Measurements from ENCODE around the gene MDFI. TPM values are rescaled to one million over a fixed set of nuclear protein-coding genes. Genes with fewer than 3 reads are reported as not detected.

The MDFI gene
- total and polyA plus RNA-seq, 4 donors: 0.13 to 22.3 (median 7.4) TPM

GRCh38 chr6:41594326-41594725 lies 43.9 kb upstream of the MDFI start:
- WGBS, 2 donors: 95 to 96% methylated on average over 5 of the region's 5 CpGs
- intact Hi-C loops (cut with DNase I): loop anchor here (5.0 kb wide), 3 partner anchors 47 to 222 kb away; partner anchors contain the start of gene FOXP4 (in 1 of the 2)
- DNase-seq (no peak), ATAC-seq (ENCODE audit: low FRiP score) (no peak)
- peaks cover 3 to 5% of the 10 kb centered on the region in 2 donors for H3K36me3 ChIP-seq (ENCODE audit: control insufficient read depth in 1 of 2, insufficient read depth in 2 of 2, low read length in 1 of 2)
- no peaks in the 10 kb centered on the region for H3K27me3 ChIP-seq (ENCODE audit: control insufficient read depth in 1 of 2, insufficient read depth in 2 of 2, low read length in 1 of 2)
- H3K27ac ChIP-seq (ENCODE audit: low read depth in 1 of 2, low read length in 2 of 2): no peak overlapping the region
- no peaks in the 10 kb centered on the region for H3K9me3 ChIP-seq (ENCODE audit: control insufficient read depth, low read length)
- H3K4me3 ChIP-seq (ENCODE audit: low read length in 2 of 2): no peak overlapping the region
- H3K4me1 ChIP-seq (ENCODE audit: control insufficient read depth in 1 of 2, insufficient read depth in 2 of 2, low read length in 2 of 2): no peaks in the 10 kb centered on the region

GRCh38 chr6:41594766-41595165 lies 43.5 kb upstream of the MDFI start:
- Histone ChIP-seq H3K36me3 (ENCODE audit: control insufficient read depth in 1 of 2, insufficient read depth in 2 of 2, low read length in 1 of 2) (peaks cover 3 to 5% of the 10 kb centered on the region in 2 donors), H3K9me3 (ENCODE audit: control insufficient read depth, low read length) (no peaks in the 10 kb centered on the region), H3K27me3 (ENCODE audit: control insufficient read depth in 1 of 2, insufficient read depth in 2 of 2, low read length in 1 of 2) (no peaks in the 10 kb centered on the region), H3K27ac (ENCODE audit: low read depth in 1 of 2, low read length in 2 of 2) (no peak overlapping the region), H3K4me3 (ENCODE audit: low read length in 2 of 2) (no peak overlapping the region), H3K4me1 (ENCODE audit: control insufficient read depth in 1 of 2, insufficient read depth in 2 of 2, low read length in 2 of 2) (no peaks in the 10 kb centered on the region)
- DNase-seq (peak in 1 of 2 donors; percentile 70), ATAC-seq (ENCODE audit: low FRiP score) (no peak)
- intact Hi-C loops (cut with DNase I): loop anchor here (5.0 kb wide), 3 partner anchors 47 to 222 kb away; partner anchors contain the start of gene FOXP4 (in 1 of the 2)
- 92 to 93% methylated on average over 13 to 15 of the region's 15 CpGs for WGBS, 2 donors

- DNase-seq: peak in 1 of 2 donors; percentile 69
- Histone ChIP-seq H3K36me3 (ENCODE audit: control insufficient read depth in 1 of 2, insufficient read depth in 2 of 2, low read length in 1 of 2) (peaks cover 3 to 5% of the 10 kb centered on the region in 2 donors), H3K4me1 (ENCODE audit: control insufficient read depth in 1 of 2, insufficient read depth in 2 of 2, low read length in 2 of 2) (no peaks in the 10 kb centered on the region), H3K27ac (ENCODE audit: low read depth in 1 of 2, low read length in 2 of 2) (no peak overlapping the region), H3K9me3 (ENCODE audit: control insufficient read depth, low read length) (no peaks in the 10 kb centered on the region), H3K27me3 (ENCODE audit: control insufficient read depth in 1 of 2, insufficient read depth in 2 of 2, low read length in 1 of 2) (no peaks in the 10 kb centered on the region), H3K4me3 (ENCODE audit: low read length in 2 of 2) (no peak overlapping the region)
- WGBS, 2 donors: 82 to 89% methylated on average over 6 of the region's 6 CpGs
- ATAC-seq (ENCODE audit: low FRiP score): no peak
- intact Hi-C loops (cut with DNase I): no loop called here
Observed at GRCh38 chr6:41595166-41595565, 43.1 kb upstream of the MDFI start.

- Histone ChIP-seq H3K9me3 (ENCODE audit: control insufficient read depth, low read length) (no peaks in the 10 kb centered on the region), H3K27ac (ENCODE audit: low read depth in 1 of 2, low read length in 2 of 2) (no peak overlapping the region), H3K27me3 (ENCODE audit: control insufficient read depth in 1 of 2, insufficient read depth in 2 of 2, low read length in 1 of 2) (no peaks in the 10 kb centered on the region), H3K4me1 (ENCODE audit: control insufficient read depth in 1 of 2, insufficient read depth in 2 of 2, low read length in 2 of 2) (no peaks in the 10 kb centered on the region), H3K36me3 (ENCODE audit: control insufficient read depth in 1 of 2, insufficient read depth in 2 of 2, low read length in 1 of 2) (peaks cover 0 to 3% of the 10 kb centered on the region in 2 donors), H3K4me3 (ENCODE audit: low read length in 2 of 2) (no peak overlapping the region)
- peak in 1 of 2 donors; percentile 69 for DNase-seq
- intact Hi-C loops (cut with DNase I): no loop called here
- no peak for ATAC-seq (ENCODE audit: low FRiP score)
- 85 to 90% methylated on average over 10 of the region's 10 CpGs for WGBS, 2 donors
Observed at GRCh38 chr6:41596096-41596685, 42.1 kb upstream of the MDFI start.

GRCh38 chr6:41596807-41597206 lies 41.5 kb upstream of the MDFI start:
- peaks cover 0 to 3% of the 10 kb centered on the region in 2 donors for H3K36me3 ChIP-seq (ENCODE audit: control insufficient read depth in 1 of 2, insufficient read depth in 2 of 2, low read length in 1 of 2)
- DNase-seq: peak in 1 of 2 donors; percentile 67
- intact Hi-C loops (cut with DNase I): no loop called here

GRCh38 chr6:41597246-41598000 lies 40.8 kb upstream of the MDFI start:
- ATAC-seq (ENCODE audit: low FRiP score): no peak

More at GRCh38 chr6:41596807-41597206, 41.5 kb upstream of the MDFI start:
- ATAC-seq (ENCODE audit: low FRiP score): no peak
- no peaks in the 10 kb centered on the region for H3K4me1 ChIP-seq (ENCODE audit: control insufficient read depth in 1 of 2, insufficient read depth in 2 of 2, low read length in 2 of 2)
- no peak overlapping the region for H3K27ac ChIP-seq (ENCODE audit: low read depth in 1 of 2, low read length in 2 of 2)
- no peak overlapping the region for H3K4me3 ChIP-seq (ENCODE audit: low read length in 2 of 2)
- 87 to 91% methylated on average over 11 of the region's 11 CpGs for WGBS, 2 donors
- no peaks in the 10 kb centered on the region for H3K9me3 ChIP-seq (ENCODE audit: control insufficient read depth, low read length)
- H3K27me3 ChIP-seq (ENCODE audit: control insufficient read depth in 1 of 2, insufficient read depth in 2 of 2, low read length in 1 of 2): no peaks in the 10 kb centered on the region

GRCh38 chr6:41598670-41599014 lies 39.6 kb upstream of the MDFI start:
- H3K36me3 ChIP-seq (ENCODE audit: control insufficient read depth in 1 of 2, insufficient read depth in 2 of 2, low read length in 1 of 2): peaks cover 0 to 3% of the 10 kb centered on the region in 2 donors
- DNase-seq: peak in 1 of 2 donors; percentile 27
- H3K27me3 ChIP-seq (ENCODE audit: control insufficient read depth in 1 of 2, insufficient read depth in 2 of 2, low read length in 1 of 2): no peaks in the 10 kb centered on the region
- H3K4me3 ChIP-seq (ENCODE audit: low read length in 2 of 2): no peak overlapping the region
- 88 to 91% methylated on average over 3 to 8 of the region's 8 CpGs for whole genome bisulfite sequencing, 2 donors
- intact Hi-C loops (cut with DNase I): no loop called here
- H3K9me3 ChIP-seq (ENCODE audit: control insufficient read depth, low read length): no peaks in the 10 kb centered on the region
- ATAC-seq (ENCODE audit: low FRiP score): no peak
- no peak overlapping the region for H3K27ac ChIP-seq (ENCODE audit: low read depth in 1 of 2, low read length in 2 of 2)
- no peaks in the 10 kb centered on the region for H3K4me1 ChIP-seq (ENCODE audit: control insufficient read depth in 1 of 2, insufficient read depth in 2 of 2, low read length in 2 of 2)

More at GRCh38 chr6:41597246-41598000, 40.8 kb upstream of the MDFI start:
- Histone ChIP-seq H3K4me3 (ENCODE audit: low read length in 2 of 2) (no peak overlapping the region), H3K4me1 (ENCODE audit: control insufficient read depth in 1 of 2, insufficient read depth in 2 of 2, low read length in 2 of 2) (no peaks in the 10 kb centered on the region), H3K27ac (ENCODE audit: low read depth in 1 of 2, low read length in 2 of 2) (no peak overlapping the region), H3K27me3 (ENCODE audit: control insufficient read depth in 1 of 2, insufficient read depth in 2 of 2, low read length in 1 of 2) (no peaks in the 10 kb centered on the region), H3K36me3 (ENCODE audit: control insufficient read depth in 1 of 2, insufficient read depth in 2 of 2, low read length in 1 of 2) (peaks cover 0 to 3% of the 10 kb centered on the region in 2 donors), H3K9me3 (ENCODE audit: control insufficient read depth, low read length) (no peaks in the 10 kb centered on the region)
- WGBS, 2 donors: 85 to 86% methylated on average over 18 to 19 of the region's 19 CpGs
- DNase-seq: peak; percentile 42 to 49
- intact Hi-C loops (cut with DNase I): no loop called here

- no peaks in the 10 kb centered on the region for H3K9me3 ChIP-seq (ENCODE audit: control insufficient read depth, low read length)
- H3K27ac ChIP-seq (ENCODE audit: low read depth in 1 of 2, low read length in 2 of 2): no peak overlapping the region
- peaks cover 0 to 3% of the 10 kb centered on the region in 2 donors for H3K36me3 ChIP-seq (ENCODE audit: control insufficient read depth in 1 of 2, insufficient read depth in 2 of 2, low read length in 1 of 2)
- ATAC-seq (ENCODE audit: low FRiP score) (no peak), DNase-seq (peak; percentile 43 to 70)
- H3K4me1 ChIP-seq (ENCODE audit: control insufficient read depth in 1 of 2, insufficient read depth in 2 of 2, low read length in 2 of 2): no peaks in the 10 kb centered on the region
- WGBS, 2 donors: 81% methylated on average over 21 of the region's 21 CpGs
- intact Hi-C loops (cut with DNase I): no loop called here
- H3K4me3 ChIP-seq (ENCODE audit: low read length in 2 of 2): no peak overlapping the region
- no peaks in the 10 kb centered on the region for H3K27me3 ChIP-seq (ENCODE audit: control insufficient read depth in 1 of 2, insufficient read depth in 2 of 2, low read length in 1 of 2)
Observed at GRCh38 chr6:41599015-41599851, 39.0 kb upstream of the MDFI start.
